Stimulated activated CD8-positive, alpha-beta memory T cell treated with anti-CD3 and anti-CD28 coated beads, Interleukin-15, amount 100 ng/mL, for 48 hours (primary cell): ENCODE results near the gene EIF4E1B.

ENCODE experiments used
- DNase-seq, 2 donors: peaks; one replicate each; pipeline ENCODE4 v3.0.0-alpha.2; 2020; ENCODE audit warnings: low read depth in 2 of 2

The EIF4E1B gene

GRCh38 chr5:176606032-176606431 lies 24.4 kb upstream of the EIF4E1B start:
- no peak for DNase-seq

DNA sequence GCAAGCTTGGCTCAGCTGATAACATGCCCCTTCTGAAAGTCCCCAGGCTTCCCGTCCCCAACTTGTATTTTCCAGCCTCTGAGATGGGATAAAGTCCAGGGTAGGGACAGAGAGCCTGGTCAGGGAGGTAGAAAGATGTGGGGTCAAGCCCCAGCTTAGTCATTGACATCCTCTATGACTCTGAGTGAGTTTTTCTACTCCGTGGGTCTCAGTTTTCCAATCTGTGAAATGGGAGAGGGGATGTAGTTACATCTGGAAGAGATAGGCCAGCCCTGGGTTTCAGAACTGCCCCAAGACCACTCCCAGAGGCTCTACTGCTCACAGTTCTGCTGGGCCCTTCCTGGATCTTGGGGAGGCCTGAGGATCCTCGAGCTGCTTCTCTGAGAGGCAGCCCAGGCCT lies 23.6 kb upstream of the EIF4E1B start:
- DNase-seq: no peak

DNA sequence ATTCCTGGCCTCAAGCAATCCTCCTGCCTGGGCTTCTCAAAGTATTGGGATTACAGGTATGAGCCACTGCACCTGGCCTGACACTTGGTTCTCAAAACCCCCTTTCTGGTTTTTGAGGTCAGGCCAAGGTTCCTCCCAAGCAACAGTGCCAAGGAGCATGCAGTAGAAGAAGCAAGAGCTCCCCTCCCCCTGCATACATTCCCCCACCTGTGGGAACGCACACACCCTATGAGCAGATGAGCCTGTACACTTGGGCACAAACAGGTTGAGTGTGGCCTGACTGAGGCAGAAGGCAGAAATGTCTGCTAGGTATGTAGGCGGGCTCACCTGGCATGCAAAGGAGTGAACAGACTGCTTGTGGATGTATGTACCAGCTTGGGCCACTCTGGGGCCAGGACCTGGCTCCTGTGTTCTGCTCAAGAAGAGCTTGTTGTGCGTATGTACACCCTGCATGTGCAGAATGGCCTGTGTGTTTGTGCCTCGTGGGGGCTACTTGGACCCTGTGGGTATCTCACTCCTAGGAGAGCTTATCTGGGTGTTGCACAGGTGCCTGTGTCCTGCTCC lies 22.3 kb upstream of the EIF4E1B start:
- no peak for DNase-seq

DNA sequence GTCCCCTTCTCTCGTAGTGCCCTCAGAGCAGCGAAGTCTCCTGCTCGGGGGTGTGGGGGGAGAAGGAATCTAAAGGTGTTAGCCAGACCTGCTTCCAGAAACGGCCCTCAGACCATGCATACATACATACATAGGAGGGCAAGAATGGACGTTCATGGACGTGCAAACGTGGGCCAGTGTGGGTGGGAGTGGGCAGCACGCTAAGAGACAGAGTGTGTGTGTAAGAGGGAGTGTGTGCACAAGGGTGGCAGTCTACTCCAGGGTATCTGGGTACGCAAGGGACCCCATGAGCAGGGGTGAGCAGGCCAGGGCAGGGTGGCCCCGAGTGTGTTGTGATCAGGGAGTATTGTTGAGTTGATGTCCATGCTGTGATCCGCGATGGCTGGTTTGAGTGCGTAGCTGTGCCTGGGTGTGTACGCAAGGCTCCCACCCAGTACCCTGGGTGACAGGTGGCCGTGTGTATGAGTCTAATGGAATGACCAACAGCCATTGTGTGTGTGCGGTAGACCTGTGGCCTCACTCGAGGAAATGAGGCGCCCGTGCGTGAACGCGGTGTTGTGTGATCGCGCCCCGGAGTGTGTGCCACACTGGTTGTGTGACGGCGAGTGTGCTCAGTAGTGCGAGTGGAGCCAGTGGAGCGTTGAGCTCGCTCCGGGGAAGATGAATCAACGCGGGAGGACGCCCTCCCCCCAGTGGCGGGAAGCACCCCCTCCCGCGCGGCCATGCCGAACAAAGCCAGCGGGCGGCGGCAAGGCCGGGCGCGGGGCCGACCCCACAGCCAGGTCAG lies 21.3 kb upstream of the EIF4E1B start:
- DNase-seq: no peak

DNA sequence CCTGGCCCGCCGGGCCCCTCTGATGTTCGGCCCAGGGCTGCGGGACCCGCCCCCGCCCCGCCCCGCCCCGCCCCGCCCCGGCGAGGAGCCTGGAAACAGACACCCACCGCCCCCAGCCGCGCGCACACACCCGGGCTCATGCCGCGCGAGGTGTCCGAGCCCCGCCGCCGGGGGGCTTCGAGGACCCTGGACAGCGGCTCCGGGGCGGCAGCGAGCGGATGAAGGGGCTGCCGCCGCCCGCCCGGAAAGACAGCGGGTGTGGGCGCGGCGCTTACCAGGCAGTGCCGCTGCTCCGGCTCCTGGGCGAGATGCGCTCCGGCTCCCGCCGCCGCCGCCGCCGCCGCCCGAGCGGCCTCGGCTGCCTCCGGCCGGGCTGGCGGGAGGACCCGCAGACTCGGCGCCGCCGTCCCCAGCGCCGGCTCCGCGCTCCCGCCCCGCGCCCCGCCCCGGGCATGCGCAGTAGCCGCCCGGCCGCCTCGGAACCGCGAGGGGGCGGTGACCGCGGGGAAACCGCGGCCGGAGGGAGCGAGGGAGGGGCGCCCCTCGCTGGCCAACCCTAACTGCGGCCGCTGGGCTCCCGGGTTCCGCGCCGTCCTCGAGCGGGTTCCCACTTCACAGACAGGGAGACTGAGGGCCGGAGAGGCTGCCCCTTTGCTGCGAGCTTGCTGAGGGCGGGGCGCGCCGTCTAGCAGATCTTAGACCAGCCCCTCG lies 20.6 kb upstream of the EIF4E1B start, which contains the start of gene GPRIN1:
Gene GPRIN1 (minus strand): TSS at position 433 of the 711 bp plus-strand sequence. CDS start 10,322 bp downstream, outside the sequence.
- DNase-seq: peak; percentile 47 to 57

DNA sequence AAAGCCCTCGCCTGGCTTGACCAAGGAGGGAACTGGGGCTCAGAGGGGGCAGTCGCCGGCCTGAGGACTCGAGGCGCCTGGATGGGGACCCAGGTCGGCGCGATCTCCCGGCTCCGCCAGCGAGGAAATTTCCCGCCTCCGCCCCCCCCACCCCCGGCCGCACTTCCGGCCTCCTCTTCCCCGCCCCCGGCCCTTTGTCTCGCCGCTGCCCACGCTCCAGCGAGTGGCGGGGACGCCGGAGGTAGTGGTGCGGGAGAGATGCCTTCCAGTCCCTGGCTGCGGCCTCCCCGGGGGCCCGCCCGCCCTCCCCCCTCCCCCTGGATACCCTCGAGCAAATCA lies 20.1 kb upstream of the EIF4E1B start:
- DNase-seq: no peak

DNA sequence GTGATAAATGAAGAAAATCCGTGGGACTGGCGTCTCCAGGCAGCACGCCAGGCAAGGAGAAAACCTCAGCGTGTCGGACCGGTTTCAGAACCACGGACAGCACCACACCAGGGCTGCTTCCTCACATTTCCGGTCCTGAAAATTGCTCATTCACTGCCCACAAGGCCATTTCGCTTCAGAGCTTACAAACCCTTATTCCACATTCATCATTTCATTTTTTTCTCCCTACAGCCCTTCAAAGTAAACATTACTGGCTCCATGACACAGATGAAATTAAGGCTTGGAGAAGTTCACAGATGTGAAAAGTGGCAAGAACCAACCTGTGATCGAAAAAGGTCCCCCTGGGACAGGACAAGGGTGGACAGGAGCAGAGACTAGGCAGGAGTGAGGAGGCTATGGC lies 19.0 kb upstream of the EIF4E1B start:
- DNase-seq: peak; percentile 22 to 25

DNA sequence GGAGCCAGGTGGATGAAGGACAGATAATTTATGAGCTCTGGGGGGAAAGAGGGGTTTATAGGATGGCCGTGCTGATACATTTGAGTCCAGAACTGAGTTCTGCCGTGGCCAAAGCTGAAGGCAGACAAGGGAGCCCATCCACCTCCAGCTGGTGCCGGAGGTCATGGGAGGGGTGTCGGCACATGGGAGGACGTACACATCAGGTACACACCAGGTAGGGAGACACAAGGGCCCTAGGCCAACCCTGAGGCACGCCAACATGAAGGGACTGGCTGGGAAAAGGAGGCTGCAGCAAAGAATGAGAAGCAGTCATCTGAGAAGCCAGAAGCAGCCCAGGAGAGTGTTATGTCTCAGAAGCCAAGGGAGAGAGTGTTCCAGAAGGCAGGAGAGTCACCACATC lies 18.5 kb upstream of the EIF4E1B start:
- no peak for DNase-seq

GRCh38 chr5:176612855-176613254 lies 17.6 kb upstream of the EIF4E1B start:
- DNase-seq: no peak

DNA sequence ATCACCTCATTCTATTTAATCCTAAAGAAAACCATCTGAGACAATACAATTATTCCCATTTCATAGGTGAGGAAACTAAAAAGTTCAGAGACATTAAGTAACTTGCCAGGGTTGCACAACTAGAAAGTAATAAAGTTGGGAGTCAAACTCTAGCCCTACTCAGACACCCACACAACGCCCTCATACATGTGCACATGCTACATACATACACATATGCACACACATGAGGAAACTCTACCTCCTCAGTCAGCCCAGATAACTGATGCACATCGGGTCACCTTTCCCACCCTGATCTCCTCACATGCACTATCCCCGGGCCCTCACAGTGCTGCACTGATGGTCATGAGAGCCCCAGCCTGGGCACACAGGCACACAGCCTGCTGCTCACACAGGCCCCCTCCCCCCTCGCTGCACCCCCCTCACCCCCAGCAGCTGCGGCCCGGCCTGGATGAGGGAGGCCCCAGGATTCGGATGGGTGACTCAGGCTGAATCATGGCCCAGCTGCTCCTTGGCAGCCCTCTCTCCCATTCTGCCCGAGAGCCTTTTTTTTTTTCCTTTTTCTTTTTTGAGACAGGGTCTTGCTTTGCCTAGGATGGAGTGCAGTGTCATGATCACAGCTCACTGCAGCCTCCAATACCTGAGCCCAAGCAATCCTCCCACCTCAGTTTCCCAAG lies 15.5 kb upstream of the EIF4E1B start:
- no peak for DNase-seq

DNA sequence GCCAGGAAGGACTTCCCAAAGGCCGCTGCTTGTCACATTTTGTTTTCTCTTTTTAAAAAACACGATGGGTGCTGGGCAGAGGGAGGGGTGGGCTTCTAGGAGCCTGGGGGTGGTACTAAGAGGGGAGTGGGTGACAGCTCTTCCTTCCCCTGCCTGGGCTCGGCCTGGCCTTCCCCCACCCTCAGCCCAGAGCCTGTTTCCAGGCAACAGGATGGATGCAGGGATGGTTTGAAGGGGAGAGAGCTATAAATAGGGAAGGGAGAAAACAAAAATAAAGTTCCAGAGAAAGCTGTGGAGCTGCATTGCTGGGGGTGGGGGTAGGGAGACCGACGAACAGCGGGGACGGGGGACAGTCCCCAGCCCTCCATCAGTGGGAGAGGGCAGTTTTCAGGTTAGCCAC lies 14.0 kb upstream of the EIF4E1B start:
- no peak for DNase-seq

GRCh38 chr5:176618783-176619182 lies 11.7 kb upstream of the EIF4E1B start:
- DNase-seq: no peak

DNA sequence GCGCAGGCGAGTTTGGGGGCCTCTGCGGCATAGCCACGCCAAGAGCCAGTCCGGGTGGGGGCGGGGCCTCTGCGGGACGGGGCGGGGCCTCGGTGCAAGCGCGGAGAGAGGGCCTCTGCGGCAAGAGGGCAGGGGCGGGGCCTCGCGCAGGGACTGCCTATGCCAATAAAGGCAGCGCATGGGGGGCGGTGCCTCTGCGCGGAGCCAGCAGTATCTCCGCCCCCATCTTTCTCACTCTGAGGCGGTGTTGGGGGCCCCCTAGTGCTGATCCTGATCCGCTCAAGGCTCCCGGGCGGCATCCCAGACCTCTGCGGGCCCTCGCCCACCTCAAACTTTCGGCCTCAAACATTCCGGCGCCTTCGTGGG lies 11.3 kb upstream of the EIF4E1B start:
- peak; percentile 83 to 88 for DNase-seq

GRCh38 chr5:176619569-176620332 lies 10.7 kb upstream of the EIF4E1B start:
- DNase-seq: no peak

GRCh38 chr5:176620333-176620981 lies 10.0 kb upstream of the EIF4E1B start:
- no peak for DNase-seq

DNA sequence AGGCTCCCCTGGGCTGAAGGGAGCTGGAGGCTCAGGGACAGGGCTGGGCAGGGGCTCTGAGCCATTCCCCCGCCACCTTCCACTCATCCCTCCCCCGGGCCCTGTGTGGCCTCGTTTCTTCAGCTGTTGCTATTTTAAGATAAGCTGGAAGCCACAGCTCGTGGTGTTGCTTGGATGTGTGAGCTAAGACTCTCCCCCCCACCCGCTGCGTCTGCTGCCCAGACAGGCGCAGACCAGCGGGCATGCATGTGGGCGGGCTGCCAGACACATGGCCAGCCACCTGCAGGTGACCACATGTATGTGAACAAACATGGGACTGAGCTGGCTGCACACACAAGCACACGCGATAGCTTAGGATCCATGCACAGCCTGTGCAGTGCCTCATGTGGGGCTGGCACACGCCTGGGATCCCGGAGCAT lies 8.8 kb upstream of the EIF4E1B start:
- DNase-seq: no peak

GRCh38 chr5:176624142-176624541 lies 6.3 kb upstream of the EIF4E1B start:
- DNase-seq: no peak

GRCh38 chr5:176624938-176625337 lies 5.5 kb upstream of the EIF4E1B start:
- DNase-seq: no peak

- DNase-seq: no peak
These were observed 5.0 kb upstream of the EIF4E1B start for GRCh38 chr5:176625512-176625911.

GRCh38 chr5:176625966-176626875 lies 4.3 kb upstream of the EIF4E1B start:
- DNase-seq: no peak
